Chondrocyte (in vitro differentiated cells): ENCODE data around the gene MAP2K2. TPM values are rescaled to one million over a fixed set of nuclear protein-coding genes. Genes with fewer than 3 reads are reported as not detected.

Experiments
- DNase-seq: peaks from one replicate; pipeline ENCODE4 v3.0.0; 2021; ENCODE audit warnings: mixed read lengths, low spot score
- H3K27ac Mint-ChIP-seq: one replicate; pipeline ENCODE4 v1.8.0; 2021; ENCODE audit warnings: mild to moderate bottlenecking, moderate library complexity, mixed read lengths; ENCODE audit not compliant: unreplicated experiment
- H3K27me3 Mint-ChIP-seq: 2 replicates; pipeline ENCODE4 v1.8.0; 2021; ENCODE audit warnings: low read depth, mixed read lengths
- H3K36me3 Mint-ChIP-seq: 2 replicates; pipeline ENCODE4 v1.8.0; 2021; ENCODE audit warnings: low read depth, mixed read lengths
- H3K4me1 Mint-ChIP-seq: 2 replicates; pipeline ENCODE4 v1.8.0; 2021; ENCODE audit warnings: low read depth, mild to moderate bottlenecking, mixed read lengths
- H3K4me3 Mint-ChIP-seq: one replicate; pipeline ENCODE4 v1.8.0; 2021; ENCODE audit warnings: mild to moderate bottlenecking, moderate library complexity, mixed read lengths; ENCODE audit not compliant: unreplicated experiment
- H3K9me3 Mint-ChIP-seq: 2 replicates; pipeline ENCODE4 v1.8.0; 2021; ENCODE audit warnings: low read depth, mixed read lengths
- CTCF ChIP-seq: fragments of 200-600 bp; sonication (generic); IDR thresholded peaks from 2 replicates; pipeline ENCODE4 v1.5.0; 2021; ENCODE audit warnings: antibody characterized with exemption, mild to moderate bottlenecking, moderate library complexity
- total RNA-seq: library from RNA; stranded (reverse); gene quantifications from 3 replicates; pipeline ENCODE4 v1.2.1, GENCODE V29; 2021

Gene MAP2K2
- total RNA-seq, 1 donor from 2014 or later: 158 TPM

- no peak for TF ChIP-seq CTCF
- Mint-ChIP-seq H3K27me3 (no peaks in the 10 kb centered on the region), H3K36me3 (peaks cover 2% of the 10 kb centered on the region), H3K4me1 (peaks cover 38% of the 10 kb centered on the region), H3K4me3 (no peak overlapping the region), H3K27ac (peak overlapping the region; percentile 8), H3K9me3 (no peaks in the 10 kb centered on the region)
- no peak for DNase-seq
These were observed 63.9 kb downstream of the MAP2K2 start for GRCh38 chr19:4059891-4060620.

DNA sequence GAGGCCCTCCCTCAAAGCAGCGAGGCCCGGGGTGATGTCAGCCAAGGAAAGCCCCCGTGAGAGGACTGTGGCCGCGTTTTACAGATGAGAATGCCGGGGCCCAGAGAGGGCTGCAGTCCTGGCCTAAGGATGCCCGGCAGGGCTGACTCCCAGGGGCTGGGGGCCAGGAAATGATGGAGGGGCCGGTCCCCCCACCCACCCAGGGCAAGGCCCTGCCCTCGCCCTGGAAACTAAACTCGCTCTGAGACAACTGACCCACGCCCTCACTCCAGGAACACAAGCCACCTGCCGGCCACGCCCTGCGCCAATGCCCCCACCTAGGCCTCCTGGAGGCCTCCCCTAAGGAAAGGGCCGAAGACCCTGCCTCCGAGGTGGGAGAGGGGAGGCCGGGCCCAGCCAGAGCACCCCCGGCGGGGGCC lies 64.5 kb downstream of the MAP2K2 start:
- H3K36me3 Mint-ChIP-seq: peaks cover 2% of the 10 kb centered on the region

GRCh38 chr19:4058693-4059452 lies 65.0 kb downstream of the MAP2K2 start:
- H3K27me3 Mint-ChIP-seq: no peaks in the 10 kb centered on the region
- peak overlapping the region; percentile 89 for H3K27ac Mint-ChIP-seq
- H3K36me3 Mint-ChIP-seq: peaks cover 2% of the 10 kb centered on the region
- no peak for DNase-seq
- peak overlapping the region; percentile 22 for H3K4me3 Mint-ChIP-seq
- no peaks in the 10 kb centered on the region for H3K9me3 Mint-ChIP-seq
- no peak for TF ChIP-seq CTCF
- peaks cover 36% of the 10 kb centered on the region for H3K4me1 Mint-ChIP-seq

More for the DNA sequence above, 64.5 kb downstream of the MAP2K2 start:
- TF ChIP-seq CTCF: no peak
- peaks cover 38% of the 10 kb centered on the region for H3K4me1 Mint-ChIP-seq
- H3K9me3 Mint-ChIP-seq: no peaks in the 10 kb centered on the region
- H3K4me3 Mint-ChIP-seq: peak overlapping the region; percentile 19
- DNase-seq: no peak
- H3K27me3 Mint-ChIP-seq: no peaks in the 10 kb centered on the region
- H3K27ac Mint-ChIP-seq: peak overlapping the region; percentile 89

- no peaks in the 10 kb centered on the region for H3K9me3 Mint-ChIP-seq
- peak overlapping the region; percentile 91 for H3K27ac Mint-ChIP-seq
- H3K4me1 Mint-ChIP-seq: peaks cover 39% of the 10 kb centered on the region
- peak overlapping the region; percentile 33 for H3K4me3 Mint-ChIP-seq
- peaks cover 9% of the 10 kb centered on the region for H3K36me3 Mint-ChIP-seq
- no peak for DNase-seq
- TF ChIP-seq CTCF: peak; percentile 39
- H3K27me3 Mint-ChIP-seq: no peaks in the 10 kb centered on the region
These were observed 65.8 kb downstream of the MAP2K2 start for GRCh38 chr19:4057931-4058692.

DNA sequence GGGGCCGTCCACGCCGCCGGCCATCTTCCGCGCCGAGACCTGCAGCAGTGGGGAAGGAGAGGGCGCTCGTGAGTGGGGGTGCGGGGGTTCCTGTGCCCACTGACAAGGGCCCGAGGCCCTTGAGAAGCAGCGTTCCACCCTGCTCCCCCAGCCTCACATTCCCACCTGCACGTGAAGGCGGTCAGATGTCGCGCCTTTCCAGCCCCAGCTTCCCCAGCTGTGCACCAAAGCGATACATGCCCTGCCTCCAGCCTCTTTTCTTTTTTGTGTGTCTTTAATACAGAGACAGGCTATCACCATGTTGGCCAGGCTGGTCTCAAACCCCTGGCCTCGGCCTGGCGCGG lies 68.7 kb downstream of the MAP2K2 start:
- H3K27me3 Mint-ChIP-seq: no peaks in the 10 kb centered on the region
- no peak for TF ChIP-seq CTCF
- no peak overlapping the region for H3K27ac Mint-ChIP-seq
- H3K4me1 Mint-ChIP-seq: peaks cover 38% of the 10 kb centered on the region
- peaks cover 23% of the 10 kb centered on the region for H3K36me3 Mint-ChIP-seq
- DNase-seq: no peak
- H3K4me3 Mint-ChIP-seq: no peak overlapping the region
- H3K9me3 Mint-ChIP-seq: no peaks in the 10 kb centered on the region
